Mammary epithelial cell (primary cell): ENCODE results near the gene NEK10.

ENCODE experiments used
- CTCF ChIP-seq, 2 donors: IDR thresholded peaks in 1 of 2; conservative IDR thresholded peaks in 1 of 2; 2 replicates each; pipeline ENCODE4 v1.5.1; 2011 to 2012; ENCODE audit warnings: inconsistent platforms in 2 of 2, low read length in 2 of 2, mild to moderate bottlenecking in 2 of 2, control low read depth in 1 of 2, low read depth in 1 of 2; ENCODE audit not compliant: insufficient read depth in 1 of 2; ENCODE audit errors: extremely low read depth in 1 of 2
- EZH2 ChIP-seq: IDR thresholded peaks from 2 replicates; pipeline ENCODE4 v1.6.1; 2012; ENCODE audit warnings: low read length, inconsistent platforms, borderline replicate concordance

- TF ChIP-seq CTCF (conservative IDR thresholded peaks at IDR 0.05 in 1 of 2, IDR thresholded peaks at IDR 0.05 in 1 of 2; ENCODE audit: extremely low read depth in 1 of 2, insufficient read depth in 1 of 2, low read depth in 1 of 2, low read length in 2 of 2) (no peak), EZH2 (no peak)
Measured at GRCh38 chr3:27076815-27077630, 292.2 kb downstream of the NEK10 start.
